Measurements from ENCODE around the gene SLC1A3.

- TF ChIP-seq CTCF (conservative IDR thresholded peaks at IDR 0.05 in 1 of 2, IDR thresholded peaks at IDR 0.05 in 1 of 2; ENCODE audit: low read depth in 1 of 2, low read length in 2 of 2) (no peak), EZH2 (IDR thresholded peaks at IDR 0.05; ENCODE audit: low read length, missing control alignments) (no peak)
Measured at GRCh38 chr5:36590513-36591286, 15.7 kb upstream of the SLC1A3 start.

Measured in fibroblast of lung (primary cell).